HepG2 (cell line): ENCODE measurements around the gene HLA-B. TPM values are rescaled to one million over a fixed set of nuclear protein-coding genes. Genes with fewer than 3 reads are reported as not detected.

ENCODE experiments used
- ATAC-seq: fragments of 200-7000 bp; cut with Tn5 transposase; 3 replicates; pipeline ENCODE4 v1.9.1; 2020; ENCODE audit warnings: mild to moderate bottlenecking, moderate library complexity
- BruUV-seq: library from RNA; stranded (reverse); fragments of 400-500 nt; replicated peaks from 2 replicates; lab custom pipeline; 2021; lab: Mats Ljungman, UMichigan
- CTCF ChIA-PET: fragments of 300-600 bp; formaldehyde crosslinking; extraction: SDS; loops from one replicate; lab custom pipeline; 2021; ENCODE audit warnings: low total read pairs, inconsistent platforms, low intra/inter-chr PET ratio; lab: Yijun Ruan, JAX
- POLR2A ChIA-PET: fragments of 350-600 bp; sonication (Branson Sonifier 250); formaldehyde crosslinking; loops from one replicate; lab custom pipeline; 2020; ENCODE audit warnings: antibody characterized with exemption, inconsistent platforms; lab: Yijun Ruan, JAX
- DNase-seq: peaks from one replicate; pipeline ENCODE4 v3.0.0-alpha.2; 2015; ENCODE audit warnings: low spot score
- FAIRE-seq: peaks from 3 replicates; lab custom pipeline; 2011; peaks lifted over from hg19 to GRCh38; lab: Jason Lieb, UNC
- H2AFZ ChIP-seq: one replicate; pipeline ENCODE4 v1.6.1; 2011; ENCODE audit warnings: low read length, inconsistent platforms
- H3K27ac ChIP-seq: fragments of 300-600 bp; 3 replicates; pipeline ENCODE4 v1.8.0; 2011; ENCODE audit warnings: mixed run types, mild to moderate bottlenecking, mixed read lengths, low read length, inconsistent platforms; ENCODE audit not compliant: insufficient read depth; ENCODE audit errors: extremely low read length
- H3K27me3 ChIP-seq, 2 experiments: fragments of 200-600 bp in 1 of 2; 2 replicates in 1 of 2; 3 replicates in 1 of 2; pipeline versions ENCODE4 v1.6.0 to v1.8.0; 2011; ENCODE audit warnings: low read length in 2 of 2, mild to moderate bottlenecking in 2 of 2, moderate library complexity in 2 of 2, inconsistent platforms in 1 of 2; ENCODE audit not compliant: insufficient read depth in 2 of 2, control insufficient read depth in 1 of 2
- H3K36me3 ChIP-seq, 2 experiments: fragments of 200-600 bp in 1 of 2; replicated peaks in 1 of 2; 2 replicates in 1 of 2; 3 replicates in 1 of 2; pipeline versions ENCODE4 v1.5.1 to v1.8.0; 2011; ENCODE audit warnings: low read length in 2 of 2, inconsistent platforms in 1 of 2; ENCODE audit not compliant: insufficient read depth in 2 of 2, control insufficient read depth in 1 of 2
- H3K4me1 ChIP-seq: 2 replicates; pipeline ENCODE4 v1.5.1; 2012; ENCODE audit warnings: low read length, inconsistent platforms; ENCODE audit not compliant: insufficient read depth
- H3K4me2 ChIP-seq: 2 replicates; pipeline ENCODE4 v1.6.0; 2011; ENCODE audit warnings: low read depth, low read length, inconsistent platforms
- H3K4me3 ChIP-seq, 3 experiments: fragments of 200-600 bp in 1 of 3; sonication (generic), shearing (Covaris generic) in 1 of 3; replicated peaks in 1 of 3; 2 replicates each; pipeline ENCODE4 v1.5.1; 2011 to 2016; ENCODE audit warnings: low read length in 3 of 3, inconsistent platforms in 2 of 3, low read depth in 2 of 3, mild to moderate bottlenecking in 2 of 3, control low read depth in 1 of 3, mixed read lengths in 1 of 3; ENCODE audit not compliant: insufficient read depth in 1 of 3
- H3K79me2 ChIP-seq: one replicate; pipeline ENCODE4 v1.6.1; 2011; ENCODE audit warnings: low read length, inconsistent platforms; ENCODE audit not compliant: insufficient read depth
- H3K9ac ChIP-seq: 2 replicates; pipeline ENCODE4 v1.6.0; 2011; ENCODE audit warnings: mild to moderate bottlenecking, low read depth, low read length, inconsistent platforms; ENCODE audit not compliant: insufficient read depth
- H3K9me3 ChIP-seq: 2 replicates; pipeline ENCODE4 v1.5.1; 2012; ENCODE audit warnings: mild to moderate bottlenecking, low read length
- H4K20me1 ChIP-seq: 2 replicates; pipeline ENCODE4 v1.6.0; 2011; ENCODE audit warnings: inconsistent platforms, mild to moderate bottlenecking, low read length, moderate library complexity; ENCODE audit not compliant: insufficient read depth
- AKNA ChIP-seq: sonication (generic); formaldehyde crosslinking; IDR thresholded peaks from 2 replicates; pipeline ENCODE4 v1.4.0; 2020; ENCODE audit warnings: missing genetic modification reagents, borderline replicate concordance
- KDM2A ChIP-seq: sonication (generic); formaldehyde crosslinking; IDR thresholded peaks from 2 replicates; pipeline ENCODE4 v1.4.0; 2020; ENCODE audit warnings: low read depth, missing genetic modification reagents, borderline replicate concordance
- KDM5B ChIP-seq: sonication (generic); formaldehyde crosslinking; IDR thresholded peaks from 2 replicates; pipeline ENCODE4 v1.4.0; 2020; ENCODE audit warnings: missing genetic modification reagents, mild to moderate bottlenecking, borderline replicate concordance
- NFE2L1 ChIP-seq: sonication (generic); formaldehyde crosslinking; IDR thresholded peaks from 2 replicates; pipeline ENCODE4 v1.4.0; 2020; ENCODE audit warnings: missing genetic modification reagents, mild to moderate bottlenecking, borderline replicate concordance
- SAFB2 ChIP-seq: sonication (generic); formaldehyde crosslinking; IDR thresholded peaks from 2 replicates; pipeline ENCODE4 v1.5.1; 2020; ENCODE audit warnings: missing genetic modification reagents, low read depth, mild to moderate bottlenecking, borderline replicate concordance
- ZNF10 ChIP-seq: sonication (generic); formaldehyde crosslinking; IDR thresholded peaks from 2 replicates; pipeline ENCODE4 v1.4.0; 2020; ENCODE audit warnings: mild to moderate bottlenecking, low read depth, missing genetic modification reagents, borderline replicate concordance
- ZNF17 ChIP-seq: sonication (generic); formaldehyde crosslinking; IDR thresholded peaks from 2 replicates; pipeline ENCODE4 v1.5.0; 2020; ENCODE audit warnings: mild to moderate bottlenecking, missing genetic modification reagents
- ZNF234 ChIP-seq: sonication (generic); formaldehyde crosslinking; conservative IDR thresholded peaks from 2 replicates; pipeline ENCODE4 v1.5.1; 2020; ENCODE audit warnings: mild to moderate bottlenecking, missing genetic modification reagents
- ZSCAN22 ChIP-seq: sonication (generic); formaldehyde crosslinking; IDR thresholded peaks from 2 replicates; pipeline ENCODE4 v1.4.0; 2020; ENCODE audit warnings: mild to moderate bottlenecking, missing genetic modification reagents
- ZZZ3 ChIP-seq: sonication (generic); formaldehyde crosslinking; IDR thresholded peaks from 2 replicates; pipeline ENCODE4 v1.4.0; 2020; ENCODE audit warnings: missing genetic modification reagents, mild to moderate bottlenecking, borderline replicate concordance
- WGBS: methylation state at CpG from one replicate; pipeline ENCODE4 v1.1.6; 2017; ENCODE audit warnings: low lambda C conversion rate; 5-methylcytosine and 5-hydroxymethylcytosine counted together
- in situ Hi-C: cut with HindIII; loops from 2 replicates; pipeline ENCODE4 v1.10.0; 2017; ENCODE audit warnings: low pct_unique_long_range_greater_than_20kb; ENCODE audit not compliant: extremely low pct_ligation_motif_present
- intact Hi-C: fragments of 100-400 bp; cut with micrococcal nuclease; formaldehyde crosslinking; loops from one replicate; pipeline ENCODE4 v1.10.0; 2022; ENCODE audit not compliant: unreplicated experiment
- polyA plus RNA-seq, 8 experiments: library from polyadenylated mRNA; depleted of rRNA in 3 of 8; stranded (reverse) in 7 of 8; unstranded in 1 of 8; fragments of >200 nt; fragmentation: Illumina TruSeq in 4 of 8; extraction: Trizol in 4 of 8; gene quantifications; 2 replicates each; pipeline versions ENCODE4 v1.2.1 to v1.2.3, GENCODE V29; 2011 to 2016; ENCODE audit warnings: low read depth in 4 of 8, missing spikeins in 1 of 8, mixed read lengths in 1 of 8; ENCODE audit not compliant: insufficient read depth in 1 of 8
- total RNA-seq, 5 experiments: library from RNA; depleted of rRNA; stranded (reverse); fragments of >200 nt; fragmentation: Illumina TruSeq; extraction: Trizol; gene quantifications; 2 replicates each; pipeline ENCODE4 v1.2.3, GENCODE V29; 2016; ENCODE audit warnings: low read depth in 1 of 5
- TF ChIP-seq, protein P1 (sequence below): sonication (generic); formaldehyde crosslinking; IDR thresholded peaks from 2 replicates; pipeline ENCODE4 v1.5.1; 2020; ENCODE audit warnings: mild to moderate bottlenecking, missing genetic modification reagents, borderline replicate concordance

The HLA-B gene
- total and polyA plus RNA-seq, 2 of the 13 experiments (the other 11 are each of a cell fraction or from before 2014, with no cell fraction given) = 35.3 to 88.9 TPM

GRCh38 chr6:31396422-31397152, 39.6 kb upstream of the HLA-B start (continued):
- TF ChIP-seq, protein P1, sequence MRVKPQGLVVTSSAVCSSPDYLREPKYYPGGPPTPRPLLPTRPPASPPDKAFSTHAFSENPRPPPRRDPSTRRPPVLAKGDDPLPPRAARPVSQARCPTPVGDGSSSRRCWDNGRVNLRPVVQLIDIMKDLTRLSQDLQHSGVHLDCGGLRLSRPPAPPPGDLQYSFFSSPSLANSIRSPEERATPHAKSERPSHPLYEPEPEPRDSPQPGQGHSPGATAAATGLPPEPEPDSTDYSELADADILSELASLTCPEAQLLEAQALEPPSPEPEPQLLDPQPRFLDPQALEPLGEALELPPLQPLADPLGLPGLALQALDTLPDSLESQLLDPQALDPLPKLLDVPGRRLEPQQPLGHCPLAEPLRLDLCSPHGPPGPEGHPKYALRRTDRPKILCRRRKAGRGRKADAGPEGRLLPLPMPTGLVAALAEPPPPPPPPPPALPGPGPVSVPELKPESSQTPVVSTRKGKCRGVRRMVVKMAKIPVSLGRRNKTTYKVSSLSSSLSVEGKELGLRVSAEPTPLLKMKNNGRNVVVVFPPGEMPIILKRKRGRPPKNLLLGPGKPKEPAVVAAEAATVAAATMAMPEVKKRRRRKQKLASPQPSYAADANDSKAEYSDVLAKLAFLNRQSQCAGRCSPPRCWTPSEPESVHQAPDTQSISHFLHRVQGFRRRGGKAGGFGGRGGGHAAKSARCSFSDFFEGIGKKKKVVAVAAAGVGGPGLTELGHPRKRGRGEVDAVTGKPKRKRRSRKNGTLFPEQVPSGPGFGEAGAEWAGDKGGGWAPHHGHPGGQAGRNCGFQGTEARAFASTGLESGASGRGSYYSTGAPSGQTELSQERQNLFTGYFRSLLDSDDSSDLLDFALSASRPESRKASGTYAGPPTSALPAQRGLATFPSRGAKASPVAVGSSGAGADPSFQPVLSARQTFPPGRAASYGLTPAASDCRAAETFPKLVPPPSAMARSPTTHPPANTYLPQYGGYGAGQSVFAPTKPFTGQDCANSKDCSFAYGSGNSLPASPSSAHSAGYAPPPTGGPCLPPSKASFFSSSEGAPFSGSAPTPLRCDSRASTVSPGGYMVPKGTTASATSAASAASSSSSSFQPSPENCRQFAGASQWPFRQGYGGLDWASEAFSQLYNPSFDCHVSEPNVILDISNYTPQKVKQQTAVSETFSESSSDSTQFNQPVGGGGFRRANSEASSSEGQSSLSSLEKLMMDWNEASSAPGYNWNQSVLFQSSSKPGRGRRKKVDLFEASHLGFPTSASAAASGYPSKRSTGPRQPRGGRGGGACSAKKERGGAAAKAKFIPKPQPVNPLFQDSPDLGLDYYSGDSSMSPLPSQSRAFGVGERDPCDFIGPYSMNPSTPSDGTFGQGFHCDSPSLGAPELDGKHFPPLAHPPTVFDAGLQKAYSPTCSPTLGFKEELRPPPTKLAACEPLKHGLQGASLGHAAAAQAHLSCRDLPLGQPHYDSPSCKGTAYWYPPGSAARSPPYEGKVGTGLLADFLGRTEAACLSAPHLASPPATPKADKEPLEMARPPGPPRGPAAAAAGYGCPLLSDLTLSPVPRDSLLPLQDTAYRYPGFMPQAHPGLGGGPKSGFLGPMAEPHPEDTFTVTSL (CRISPR knock-in tag) = 0 out of 2 replicates have a peak, but pooled peaks have one; percentile 10

- Histone ChIP-seq H3K27ac (no peak overlapping the region), H3K4me1 (peaks cover 19% of the 10 kb centered on the region), H4K20me1 (no peaks in the 10 kb centered on the region), H3K4me2 (no peak overlapping the region), H3K4me3 (no peak overlapping the region), H3K9ac (no peak overlapping the region), H3K36me3 (no peaks in the 10 kb centered on the region; a peak in 1 of 5 replicates), H3K27me3 (no peaks in the 10 kb centered on the region; a peak in 1 of 5 replicates), H2AFZ (no peak overlapping the region), H3K79me2 (peaks cover 5% of the 10 kb centered on the region), H3K9me3 (0 out of 2 replicates have a peak, but pooled peaks cover 3% of the 10 kb centered on the region)
- ChIA-PET POLR2A (no interaction called here), CTCF (interaction anchor here (1.0 to 4.9 kb wide), 2 partner anchors 46 to 50 kb away, joined by 3 to 102 read pairs; no protein-coding TSS in a partner anchor)
- FAIRE-seq (no peak), ATAC-seq (no peak), DNase-seq (no peak)
- no TSS peak for BruUV-seq
- WGBS = 90% methylated on average over 6 of the region's 7 CpGs
- in situ Hi-C loops (no loop called here), intact Hi-C loops (no loop called here)
- TF ChIP-seq ZNF234 (CRISPR knock-in tag) = no peak
- no peak for TF ChIP-seq KDM2A (CRISPR knock-in tag)
- TF ChIP-seq ZSCAN22 = no peak
- no peak for TF ChIP-seq ZNF17
- no peak for TF ChIP-seq ZZZ3
- TF ChIP-seq AKNA (CRISPR knock-in tag) = no peak
- no peak for TF ChIP-seq NFE2L1 (CRISPR knock-in tag)
- TF ChIP-seq KDM5B = no peak
- no peak for TF ChIP-seq ZNF10
- TF ChIP-seq SAFB2 (CRISPR knock-in tag) = no peak
These were observed 38.9 kb upstream of the HLA-B start for GRCh38 chr6:31395832-31396231.
